ENCODE results near the gene NCEH1. TPM values are rescaled to one million over a fixed set of nuclear protein-coding genes. Genes with fewer than 3 reads are reported as not detected.
A peak's percentile ranks its signal among the peaks of the same experiment; 100 is the strongest.

Gene NCEH1
- total and polyA plus RNA-seq, 9 of the 15 experiments (the other 6 are each of a cell fraction or from before 2014, with no cell fraction given) = 1.3 to 5.0 (median 2.8) TPM

- TF ChIP-seq CREB3L1 (IDR thresholded peaks at IDR 0.05; ENCODE audit: borderline replicate concordance, low read depth) (no peak), CTCF (IDR thresholded peaks at IDR 0.05 in 2 of 3, conservative IDR thresholded peaks at IDR 0.05 in 1 of 3; ENCODE audit: insufficient read depth in 2 of 3, low read depth in 1 of 3, low read length in 3 of 3) (peak in 2 of 3 experiments; percentile 53 to 57; a peak in 5 of 6 replicates), ZNF717 (CRISPR knock-in tag; IDR thresholded peaks at IDR 0.05) (no peak), ZKSCAN3 (CRISPR knock-in tag; IDR thresholded peaks at IDR 0.05) (no peak), ZNF639 (CRISPR knock-in tag; conservative IDR thresholded peaks at IDR 0.05 in 1 of 2, IDR thresholded peaks at IDR 0.05 in 1 of 2) (no peak), HOMEZ (CRISPR knock-in tag; IDR thresholded peaks at IDR 0.05) (no peak), NFRKB (IDR thresholded peaks at IDR 0.05; ENCODE audit: low read depth) (no peak), DACH1 (IDR thresholded peaks at IDR 0.05; ENCODE audit: partially characterized antibody) (no peak), KLF16 (IDR thresholded peaks at IDR 0.05) (no peak), ZEB2 (IDR thresholded peaks at IDR 0.05) (no peak)
These were observed 6.7 kb upstream of the NCEH1 start (continued) for GRCh38 chr3:172717493-172718088.
